PFSK-1 (cell line): ENCODE measurements around the gene CCDC134.

ENCODE experiments used
- FOXP2 ChIP-seq: optimal IDR thresholded peaks from 2 replicates; pipeline ENCODE3; 2011; ENCODE audit warnings: borderline replicate concordance, control low read depth, inconsistent platforms; ENCODE audit not compliant: insufficient read depth; ENCODE audit errors: extremely low read length, extremely low read depth
- POLR2AphosphoS5 ChIP-seq: IDR thresholded peaks from 2 replicates; pipeline ENCODE4 v1.6.1; 2012; ENCODE audit warnings: low read depth, mild to moderate bottlenecking, control low read depth, low read length, moderate library complexity
- REST ChIP-seq, 2 experiments: IDR thresholded peaks; 2 replicates each; pipeline versions ENCODE4 v1.6.1 to v1.8.0; 2011 to 2012; ENCODE audit warnings: low read depth in 2 of 2, low read length in 2 of 2, control low read depth in 1 of 2, inconsistent platforms in 1 of 2, mild to moderate bottlenecking in 1 of 2, moderate library complexity in 1 of 2; ENCODE audit not compliant: insufficient read depth in 1 of 2
- SIN3A ChIP-seq: IDR thresholded peaks from 2 replicates; pipeline ENCODE4 v1.6.1; 2012; ENCODE audit warnings: mild to moderate bottlenecking, low read length, moderate library complexity, borderline replicate concordance; ENCODE audit not compliant: insufficient read depth
- TAF1 ChIP-seq: IDR thresholded peaks from 2 replicates; pipeline ENCODE4 v1.6.1; 2012; ENCODE audit warnings: low read length, control low read depth, borderline replicate concordance; ENCODE audit not compliant: insufficient read depth

The CCDC134 gene

GRCh38 chr22:41818011-41818410 lies 17.5 kb downstream of the CCDC134 start:
- TF ChIP-seq FOXP2, result no peak
- TF ChIP-seq TAF1, result no peak
- TF ChIP-seq REST (IDR thresholded peaks at IDR 0.05; ENCODE audit: insufficient read depth in 1 of 2, low read depth in 2 of 2, low read length in 2 of 2), result no peak

- TF ChIP-seq FOXP2 (no peak), TAF1 (no peak), REST (IDR thresholded peaks at IDR 0.05; ENCODE audit: insufficient read depth in 1 of 2, low read depth in 2 of 2, low read length in 2 of 2) (no peak), POLR2AphosphoS5 (no peak), SIN3A (no peak)
These were observed 18.1 kb downstream of the CCDC134 start for GRCh38 chr22:41818596-41818995.

GRCh38 chr22:41819257-41819656 lies 18.8 kb downstream of the CCDC134 start:
- TF ChIP-seq SIN3A (no peak), POLR2AphosphoS5 (no peak), REST (IDR thresholded peaks at IDR 0.05; ENCODE audit: insufficient read depth in 1 of 2, low read depth in 2 of 2, low read length in 2 of 2) (no peak), TAF1 (no peak), FOXP2 (no peak)

- TF ChIP-seq POLR2AphosphoS5, result no peak
- no peak for TF ChIP-seq FOXP2
- TF ChIP-seq SIN3A, result no peak
These were observed 20.0 kb downstream of the CCDC134 start for GRCh38 chr22:41820447-41820846.

- TF ChIP-seq REST (IDR thresholded peaks at IDR 0.05; ENCODE audit: insufficient read depth in 1 of 2, low read depth in 2 of 2, low read length in 2 of 2) (no peak), POLR2AphosphoS5 (no peak), TAF1 (no peak), FOXP2 (no peak)
These were observed 21.2 kb downstream of the CCDC134 start for GRCh38 chr22:41821471-41822316.
